HG03342 (cell line): ENCODE measurements around the gene PFDN1.

Experiments used
- ATAC-seq: cut with Tn5 transposase; IDR thresholded peaks from one replicate; pipeline ENCODE4 v1.9.1; 2021; ENCODE audit warnings: mild to moderate bottlenecking, moderate library complexity; ENCODE audit not compliant: unreplicated experiment

The PFDN1 gene

GRCh38 chr5:140261403-140262171 is 41.3 kb downstream of the PFDN1 start:
- ATAC-seq, result no peak

GRCh38 chr5:140260089-140260656 is 42.7 kb downstream of the PFDN1 start:
- ATAC-seq, result no peak

GRCh38 chr5:140259500-140259899 is 43.4 kb downstream of the PFDN1 start:
- ATAC-seq, result no peak

- no peak for ATAC-seq
These were observed 44.0 kb downstream of the PFDN1 start for GRCh38 chr5:140258873-140259272.

GRCh38 chr5:140258016-140258415 is 44.9 kb downstream of the PFDN1 start:
- no peak for ATAC-seq

- no peak for ATAC-seq
These were observed 46.2 kb downstream of the PFDN1 start for GRCh38 chr5:140256726-140257125.

GRCh38 chr5:140255460-140256157 is 47.3 kb downstream of the PFDN1 start:
- ATAC-seq, result no peak

GRCh38 chr5:140253985-140254384 is 48.9 kb downstream of the PFDN1 start:
- no peak for ATAC-seq

GRCh38 chr5:140252470-140253126 is 50.3 kb downstream of the PFDN1 start:
- no peak for ATAC-seq

GRCh38 chr5:140251527-140251973 is 51.4 kb downstream of the PFDN1 start:
- peak; percentile 73 for ATAC-seq

GRCh38 chr5:140250386-140250785 is 52.5 kb downstream of the PFDN1 start:
- ATAC-seq, result no peak

GRCh38 chr5:140249536-140249935 is 53.4 kb downstream of the PFDN1 start:
- no peak for ATAC-seq

GRCh38 chr5:140248414-140248813 is 54.5 kb downstream of the PFDN1 start:
- ATAC-seq, result no peak

- ATAC-seq, result no peak
These were observed 56.4 kb downstream of the PFDN1 start for GRCh38 chr5:140246378-140247122.

- ATAC-seq, result no peak
These were observed 57.0 kb downstream of the PFDN1 start for GRCh38 chr5:140245926-140246325.

GRCh38 chr5:140245341-140245740 is 57.6 kb downstream of the PFDN1 start:
- no peak for ATAC-seq

GRCh38 chr5:140244525-140245025 is 58.3 kb downstream of the PFDN1 start:
- peak; percentile 51 for ATAC-seq

GRCh38 chr5:140243706-140244250 is 59.1 kb downstream of the PFDN1 start:
- ATAC-seq, result no peak

GRCh38 chr5:140242890-140243585 is 59.9 kb downstream of the PFDN1 start:
- ATAC-seq, result no peak

GRCh38 chr5:140242099-140242498 is 60.8 kb downstream of the PFDN1 start:
- ATAC-seq, result no peak
